ENCODE measurements around the gene RAB3IL1. TPM values are rescaled to one million over a fixed set of nuclear protein-coding genes. Genes with fewer than 3 reads are reported as not detected.

Gene RAB3IL1
- total and polyA plus RNA-seq, 9 of the 15 experiments (the other 6 are each of a cell fraction or from before 2014, with no cell fraction given) = 0.15 to 42.6 (median 15.5) TPM

DNA sequence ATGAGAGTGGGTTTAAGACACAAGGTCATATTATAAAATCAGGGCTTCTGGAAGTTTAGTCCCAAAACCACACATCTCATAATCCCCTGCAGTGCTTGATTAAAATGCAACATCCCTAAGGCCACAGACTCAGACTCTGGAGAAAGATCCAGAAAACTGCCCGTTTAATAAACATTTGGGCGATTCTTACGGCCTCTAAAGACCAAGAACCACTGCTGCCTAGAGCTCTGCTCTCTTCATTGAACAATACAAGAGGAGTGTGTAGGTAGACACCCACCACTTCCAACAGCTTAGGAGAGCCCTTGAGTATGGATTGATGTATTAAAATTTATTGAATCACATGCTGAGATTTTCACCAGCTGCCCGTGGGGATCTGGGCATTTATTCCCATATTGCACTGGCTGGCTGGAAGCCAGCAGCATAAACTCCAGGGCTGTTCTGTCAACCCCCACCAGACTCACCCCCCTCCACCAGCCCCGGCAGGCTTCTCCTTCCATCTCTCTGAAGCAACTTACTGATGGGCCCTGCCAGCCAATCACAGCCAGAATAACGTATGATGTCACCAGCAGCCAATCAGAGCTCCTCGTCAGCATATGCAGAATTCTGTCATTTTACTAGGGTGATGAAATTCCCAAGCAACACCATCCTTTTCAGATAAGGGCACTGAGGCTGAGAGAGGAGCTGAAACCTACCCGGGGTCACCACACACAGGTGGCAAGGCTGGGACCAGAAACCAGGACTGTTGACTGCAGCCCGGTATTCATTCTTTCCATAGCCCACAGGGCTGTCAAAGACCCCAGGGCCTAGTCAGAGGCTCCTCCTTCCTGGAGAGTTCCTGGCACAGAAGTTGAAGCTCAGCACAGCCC, 32.0 kb upstream of the RAB3IL1 start:
- peak overlapping the region; percentile 25; the same call in 1 of the 2 replicates for H3K4me3 ChIP-seq
- H3K27ac ChIP-seq (ENCODE audit: extremely low read depth, low read depth, low read length) = peak overlapping the region; percentile 85
- POLR2A ChIA-PET = interaction anchor here (0.6 to 14.1 kb wide), 28 partner anchors 9 to 174 kb away, joined by 3 to 327 read pairs (median 5); partner anchors contain the start of genes FEN1, FTH1, INCENP and TMEM258
- FAIRE-seq (peak; percentile 94), DNase-seq (ENCODE audit: extremely low read depth in 1 of 4, low spot score in 3 of 4) (peak; percentile 90 to 95 (median 91)), ATAC-seq (peak; percentile 91)
- H3K4me2 ChIP-seq (ENCODE audit: insufficient read depth, low read length) = peak overlapping the region; percentile 72
- no peaks in the 10 kb centered on the region for H3K9me3 ChIP-seq (replicated peaks; ENCODE audit: control insufficient read depth, insufficient read depth, low read depth, low read length)
- TSS peak; percentile 99 for BruUV-seq (replicated peaks)
- H3K36me3 ChIP-seq (ENCODE audit: control insufficient read depth, insufficient read depth, low read length) = no peaks in the 10 kb centered on the region
- 0 out of 2 replicates have a peak overlapping the region, but pooled peaks have one; percentile 6 for H2AFZ ChIP-seq (ENCODE audit: low read depth, low read length)
- H3K9ac ChIP-seq (ENCODE audit: insufficient read depth in 1 of 2, low read depth in 2 of 2, low read length in 2 of 2) = peak overlapping the region; percentile 60 to 82; a peak in 3 of 4 replicates
- H3K9me1 ChIP-seq (ENCODE audit: control insufficient read depth, insufficient read depth, low read length) = peaks cover 5% of the 10 kb centered on the region
- CTCF ChIA-PET (ENCODE audit: low intra/inter-chr PET ratio) = interaction anchor here (4.5 kb wide), 1 partner anchor 50 kb away, joined by 98 read pairs; no protein-coding TSS in a partner anchor
- intact Hi-C loops (cut with micrococcal nuclease) = loop anchor here (1.0 to 2.0 kb wide), 4 partner anchors 17 to 159 kb away; partner anchors contain the start of gene FTH1
- no peaks in the 10 kb centered on the region for H3K79me2 ChIP-seq (ENCODE audit: control insufficient read depth, insufficient read depth, low read length)
- WGBS (ENCODE audit: insufficient coverage, low coverage, missing lambda C conversion rate) = 14% methylated on average over 9 of the region's 9 CpGs
- in situ Hi-C loops (cut with MboI) = loop anchor here (5.0 kb wide), 2 partner anchors 52 to 152 kb away; no protein-coding TSS in a partner anchor
- H3K4me1 ChIP-seq (replicated peaks in 1 of 2; ENCODE audit: control insufficient read depth in 2 of 2, insufficient read depth in 2 of 2, low read length in 2 of 2) = peaks cover 20 to 34% of the 10 kb centered on the region in 2 experiments; a peak in 4 of 5 replicates
- H4K20me1 ChIP-seq (replicated peaks; ENCODE audit: control insufficient read depth, insufficient read depth, low read length) = no peaks in the 10 kb centered on the region
- H3K27me3 ChIP-seq (ENCODE audit: control insufficient read depth in 2 of 2, insufficient read depth in 2 of 2, low read length in 2 of 2) = no peaks in the 10 kb centered on the region
- TF ChIP-seq TCF3 (CRISPR knock-in tag; IDR thresholded peaks at IDR 0.05) = peak; percentile 6; the same call in 1 of the 2 replicates
- no peak for TF ChIP-seq ZBTB17 (CRISPR knock-in tag; IDR thresholded peaks at IDR 0.05)
- TF ChIP-seq, protein P1, sequence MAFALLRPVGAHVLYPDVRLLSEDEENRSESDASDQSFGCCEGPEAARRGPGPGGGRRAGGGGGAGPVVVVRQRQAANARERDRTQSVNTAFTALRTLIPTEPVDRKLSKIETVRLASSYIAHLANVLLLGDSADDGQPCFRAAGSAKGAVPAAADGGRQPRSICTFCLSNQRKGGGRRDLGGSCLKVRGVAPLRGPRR (CRISPR knock-in tag; IDR thresholded peaks at IDR 0.05) = no peak
- no peak for TF ChIP-seq ZKSCAN8 (CRISPR knock-in tag; IDR thresholded peaks at IDR 0.05)
- peak; percentile 78 for TF ChIP-seq MEIS2 (IDR thresholded peaks at IDR 0.05; ENCODE audit: partially characterized antibody)
- peak; percentile 38; the same call in 1 of the 2 replicates for TF ChIP-seq NBN (IDR thresholded peaks at IDR 0.05; ENCODE audit: low read depth)
- peak; percentile 45; the same call in 1 of the 2 replicates for TF ChIP-seq ZNF316 (IDR thresholded peaks at IDR 0.05)
- TF ChIP-seq KDM1A (IDR thresholded peaks at IDR 0.05) = 0 out of 4 replicates have a peak, but pooled peaks of 1 of the 2 experiments have one; percentile 11
- no peak for TF ChIP-seq NR2C2 (CRISPR knock-in tag; IDR thresholded peaks at IDR 0.05)
- TF ChIP-seq NR2C2 (tag; IDR thresholded peaks at IDR 0.05) = peak; percentile 84
- TF ChIP-seq SMAD3 (CRISPR knock-in tag; conservative IDR thresholded peaks at IDR 0.05) = peak; percentile 85
- TF ChIP-seq POLR2AphosphoS5 (IDR thresholded peaks at IDR 0.05; ENCODE audit: control insufficient read depth, insufficient read depth, low read depth, low read length) = 0 out of 2 replicates have a peak, but pooled peaks have one; percentile 5
- peak; percentile 76 for TF ChIP-seq DPF2 (IDR thresholded peaks at IDR 0.05)
- TF ChIP-seq, protein P2, sequence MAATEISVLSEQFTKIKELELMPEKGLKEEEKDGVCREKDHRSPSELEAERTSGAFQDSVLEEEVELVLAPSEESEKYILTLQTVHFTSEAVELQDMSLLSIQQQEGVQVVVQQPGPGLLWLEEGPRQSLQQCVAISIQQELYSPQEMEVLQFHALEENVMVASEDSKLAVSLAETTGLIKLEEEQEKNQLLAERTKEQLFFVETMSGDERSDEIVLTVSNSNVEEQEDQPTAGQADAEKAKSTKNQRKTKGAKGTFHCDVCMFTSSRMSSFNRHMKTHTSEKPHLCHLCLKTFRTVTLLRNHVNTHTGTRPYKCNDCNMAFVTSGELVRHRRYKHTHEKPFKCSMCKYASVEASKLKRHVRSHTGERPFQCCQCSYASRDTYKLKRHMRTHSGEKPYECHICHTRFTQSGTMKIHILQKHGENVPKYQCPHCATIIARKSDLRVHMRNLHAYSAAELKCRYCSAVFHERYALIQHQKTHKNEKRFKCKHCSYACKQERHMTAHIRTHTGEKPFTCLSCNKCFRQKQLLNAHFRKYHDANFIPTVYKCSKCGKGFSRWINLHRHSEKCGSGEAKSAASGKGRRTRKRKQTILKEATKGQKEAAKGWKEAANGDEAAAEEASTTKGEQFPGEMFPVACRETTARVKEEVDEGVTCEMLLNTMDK (IDR thresholded peaks at IDR 0.05; ENCODE audit: borderline replicate concordance, insufficient read depth, low read depth, low read length, poor library complexity, severe bottlenecking) = no peak
- peak; percentile 21; the same call in 1 of the 2 replicates for TF ChIP-seq ETV1 (tag; conservative IDR thresholded peaks at IDR 0.05; ENCODE audit: low read depth)
- peak; percentile 24 to 37; a peak in 1 of 4 replicates for TF ChIP-seq NRF1 (conservative IDR thresholded peaks at IDR 0.05 in 1 of 2, IDR thresholded peaks at IDR 0.05 in 1 of 2)
- TF ChIP-seq ZNF766 (CRISPR knock-in tag; conservative IDR thresholded peaks at IDR 0.05) = peak; percentile 88
- 0 out of 2 replicates have a peak, but pooled peaks have one; percentile 38 for TF ChIP-seq TCFL5 (CRISPR knock-in tag; conservative IDR thresholded peaks at IDR 0.05)
- no peak for TF ChIP-seq LEF1 (IDR thresholded peaks at IDR 0.05)
- TF ChIP-seq HDAC1 (IDR thresholded peaks at IDR 0.05) = no peak

Data from K562 (cell line).